ENCODE data around the gene ZNF408. TPM values are rescaled to one million over a fixed set of nuclear protein-coding genes. Genes with fewer than 3 reads are reported as not detected.
A peak's percentile ranks its signal among the peaks of the same experiment; 100 is the strongest.

Gene ZNF408
- total RNA-seq, 1 experiment from 2014 or later, result 9.8 TPM

- in situ Hi-C loops (cut with HindIII; ENCODE audit: low pct_unique_long_range_greater_than_20kb, low sequenced_read_pairs), result no loop called here
- DNase-seq (ENCODE audit: low read depth, low spot score), result no peak
Observed at GRCh38 chr11:46673713-46674462, 26.9 kb upstream of the ZNF408 start.

- in situ Hi-C loops (cut with HindIII; ENCODE audit: low pct_unique_long_range_greater_than_20kb, low sequenced_read_pairs), result no loop called here
- peak; percentile 44 for DNase-seq (ENCODE audit: low read depth, low spot score)
Observed at GRCh38 chr11:46674463-46675287, 26.2 kb upstream of the ZNF408 start.

GRCh38 chr11:46675288-46675851, 25.5 kb upstream of the ZNF408 start:
- DNase-seq (ENCODE audit: low read depth, low spot score), result peak; percentile 20
- in situ Hi-C loops (cut with HindIII; ENCODE audit: low pct_unique_long_range_greater_than_20kb, low sequenced_read_pairs), result no loop called here

- in situ Hi-C loops (cut with HindIII; ENCODE audit: low pct_unique_long_range_greater_than_20kb, low sequenced_read_pairs), result no loop called here
- DNase-seq (ENCODE audit: low read depth, low spot score), result no peak
Observed at GRCh38 chr11:46675949-46676348, 24.9 kb upstream of the ZNF408 start.

GRCh38 chr11:46676436-46677158, 24.2 kb upstream of the ZNF408 start:
- no peak for DNase-seq (ENCODE audit: low read depth, low spot score)
- in situ Hi-C loops (cut with HindIII; ENCODE audit: low pct_unique_long_range_greater_than_20kb, low sequenced_read_pairs), result no loop called here

- in situ Hi-C loops (cut with HindIII; ENCODE audit: low pct_unique_long_range_greater_than_20kb, low sequenced_read_pairs), result no loop called here
- no peak for DNase-seq (ENCODE audit: low read depth, low spot score)
Observed at GRCh38 chr11:46677169-46677568, 23.7 kb upstream of the ZNF408 start.

- no peak for DNase-seq (ENCODE audit: low read depth, low spot score)
- in situ Hi-C loops (cut with HindIII; ENCODE audit: low pct_unique_long_range_greater_than_20kb, low sequenced_read_pairs), result no loop called here
Observed at GRCh38 chr11:46677991-46678740, 22.7 kb upstream of the ZNF408 start.

GRCh38 chr11:46678741-46679130, 22.1 kb upstream of the ZNF408 start:
- DNase-seq (ENCODE audit: low read depth, low spot score), result no peak
- in situ Hi-C loops (cut with HindIII; ENCODE audit: low pct_unique_long_range_greater_than_20kb, low sequenced_read_pairs), result no loop called here

- in situ Hi-C loops (cut with HindIII; ENCODE audit: low pct_unique_long_range_greater_than_20kb, low sequenced_read_pairs), result no loop called here
- DNase-seq (ENCODE audit: low read depth, low spot score), result no peak
Observed at GRCh38 chr11:46679241-46680163, 21.3 kb upstream of the ZNF408 start.

- DNase-seq (ENCODE audit: low read depth, low spot score), result no peak
- in situ Hi-C loops (cut with HindIII; ENCODE audit: low pct_unique_long_range_greater_than_20kb, low sequenced_read_pairs), result no loop called here
Observed at GRCh38 chr11:46680164-46680760, 20.6 kb upstream of the ZNF408 start.

- in situ Hi-C loops (cut with HindIII; ENCODE audit: low pct_unique_long_range_greater_than_20kb, low sequenced_read_pairs), result no loop called here
Observed at GRCh38 chr11:46680815-46681214, 20.0 kb upstream of the ZNF408 start.

GRCh38 chr11:46681814-46682213, 19.0 kb upstream of the ZNF408 start:
- no peak for DNase-seq (ENCODE audit: low read depth, low spot score)
- in situ Hi-C loops (cut with HindIII; ENCODE audit: low pct_unique_long_range_greater_than_20kb, low sequenced_read_pairs), result no loop called here

More at GRCh38 chr11:46680815-46681214, 20.0 kb upstream of the ZNF408 start:
- DNase-seq (ENCODE audit: low read depth, low spot score), result no peak

- in situ Hi-C loops (cut with HindIII; ENCODE audit: low pct_unique_long_range_greater_than_20kb, low sequenced_read_pairs), result no loop called here
- DNase-seq (ENCODE audit: low read depth, low spot score), result no peak
Observed at GRCh38 chr11:46682773-46683752, 17.8 kb upstream of the ZNF408 start.

- in situ Hi-C loops (cut with HindIII; ENCODE audit: low pct_unique_long_range_greater_than_20kb, low sequenced_read_pairs), result no loop called here
- DNase-seq (ENCODE audit: low read depth, low spot score), result peak; percentile 67
Observed at GRCh38 chr11:46684367-46684766, 16.5 kb upstream of the ZNF408 start.

Data from SK-MEL-5 (cell line).